Heart left ventricle (tissue), 13 donors: ENCODE results near the gene MTMR2.

Source experiments
- POLR2A ChIP-seq, 2 donors: fragments of 450-650 bp; IDR thresholded peaks; one replicate each; pipeline ENCODE4 v1.6.1; 2017; ENCODE audit warnings: antibody characterized with exemption in 2 of 2, mild to moderate bottlenecking in 2 of 2, moderate library complexity in 2 of 2
- TF ChIP-seq, protein P1 (sequence below), 12 donors: fragments of 200-600 bp; sonication (generic) in 4 of 12; IDR thresholded peaks; one replicate each; pipeline versions ENCODE4 v1.5.0 to v1.8.0; 2018 to 2022; ENCODE audit warnings: antibody characterized with exemption in 12 of 12, mild to moderate bottlenecking in 5 of 12
- donor health status: ischemic (EF 13 %, LVEDD 7.1; RV severe dilation, severe dysfunction).
- donor health status: DM: no; HTN: yes; CAD: no.
- donor health status: DM: no; HTN: no; CAD: no.
- donor health status: ischemic (EF 25% LVEDD 6.9; RV normal size, moderate dysfunction).
- donor health status: ischemic (EF 25% LVEDD 5.7; RV mildly dilated, moderate dysfunction).
- donor health status: ischemic (EF 35%, LVEDD 5.7; RV mildly dilated, moderate dysfunction).
- donor health status: nonischemic (EF 11% LVEDD 7.7; RV severe dilation, severe dysfunction).
- donor health status: DM: yes; HTN: yes; CAD: no.
- donor health status: PGD.
- donor health status: ischemic (EF 29% LVEDD 5.4; RV normal size, mild dysfunction).
- donor health status: nonischemic (EF 23%, LVEDD 6.1; RV moderate dilation, normal function).

DNA sequence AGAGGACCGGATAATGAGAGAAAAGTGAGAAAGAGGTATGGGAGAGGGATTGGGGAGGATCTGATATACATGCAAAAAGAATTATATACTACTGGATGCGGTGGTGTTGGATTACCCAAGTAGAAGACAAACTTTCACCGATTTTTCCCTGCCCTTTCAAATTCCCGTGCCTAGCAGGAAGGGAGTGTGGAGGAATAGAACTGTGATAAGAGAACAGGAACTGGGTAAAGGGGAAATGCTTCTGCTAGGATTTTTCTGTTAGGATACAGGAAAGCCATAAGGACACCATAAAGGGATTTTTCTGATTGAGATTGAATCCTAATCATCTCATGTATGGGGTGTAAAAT is 480 bp upstream of the MTMR2 start:
- TF ChIP-seq POLR2A (IDR thresholded peaks at IDR 0.05), result no peak
- TF ChIP-seq, protein P1, sequence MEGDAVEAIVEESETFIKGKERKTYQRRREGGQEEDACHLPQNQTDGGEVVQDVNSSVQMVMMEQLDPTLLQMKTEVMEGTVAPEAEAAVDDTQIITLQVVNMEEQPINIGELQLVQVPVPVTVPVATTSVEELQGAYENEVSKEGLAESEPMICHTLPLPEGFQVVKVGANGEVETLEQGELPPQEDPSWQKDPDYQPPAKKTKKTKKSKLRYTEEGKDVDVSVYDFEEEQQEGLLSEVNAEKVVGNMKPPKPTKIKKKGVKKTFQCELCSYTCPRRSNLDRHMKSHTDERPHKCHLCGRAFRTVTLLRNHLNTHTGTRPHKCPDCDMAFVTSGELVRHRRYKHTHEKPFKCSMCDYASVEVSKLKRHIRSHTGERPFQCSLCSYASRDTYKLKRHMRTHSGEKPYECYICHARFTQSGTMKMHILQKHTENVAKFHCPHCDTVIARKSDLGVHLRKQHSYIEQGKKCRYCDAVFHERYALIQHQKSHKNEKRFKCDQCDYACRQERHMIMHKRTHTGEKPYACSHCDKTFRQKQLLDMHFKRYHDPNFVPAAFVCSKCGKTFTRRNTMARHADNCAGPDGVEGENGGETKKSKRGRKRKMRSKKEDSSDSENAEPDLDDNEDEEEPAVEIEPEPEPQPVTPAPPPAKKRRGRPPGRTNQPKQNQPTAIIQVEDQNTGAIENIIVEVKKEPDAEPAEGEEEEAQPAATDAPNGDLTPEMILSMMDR (IDR thresholded peaks at IDR 0.05), result no peak
